IMR-90 (cell line): ENCODE results near the gene PRDM15.

Source experiments
- CEBPB ChIP-seq: IDR thresholded peaks from 2 replicates; pipeline ENCODE4 v1.6.1; 2012; ENCODE audit warnings: low read depth, low read length, improper control_type of control experiment
- CHD1 ChIP-seq: IDR thresholded peaks from 2 replicates; pipeline ENCODE4 v1.6.1; 2012; ENCODE audit warnings: low read depth, low read length, improper control_type of control experiment
- MAZ ChIP-seq: IDR thresholded peaks from 2 replicates; pipeline ENCODE4 v1.6.1; 2012; ENCODE audit warnings: low read depth, mild to moderate bottlenecking, low read length, improper control_type of control experiment, moderate library complexity, borderline replicate concordance
- MXI1 ChIP-seq: IDR thresholded peaks from 2 replicates; pipeline ENCODE4 v1.6.1; 2012; ENCODE audit warnings: low read depth, mild to moderate bottlenecking, low read length, moderate library complexity, borderline replicate concordance
- NFE2L2 ChIP-seq: fragments of 150-350 bp; IDR thresholded peaks from 2 replicates; pipeline ENCODE4 v1.6.1; 2016; ENCODE audit warnings: low read depth, mild to moderate bottlenecking, low read length
- POLR2A ChIP-seq: IDR thresholded peaks from 2 replicates; pipeline ENCODE4 v1.6.1; 2012; ENCODE audit warnings: mild to moderate bottlenecking, low read depth, low read length
- RAD21 ChIP-seq: IDR thresholded peaks from 2 replicates; pipeline ENCODE4 v1.6.1; 2012; ENCODE audit warnings: low read length, improper control_type of control experiment
- RCOR1 ChIP-seq: IDR thresholded peaks from 2 replicates; pipeline ENCODE4 v1.6.1; 2012; ENCODE audit warnings: mild to moderate bottlenecking, low read length, improper control_type of control experiment; ENCODE audit not compliant: insufficient replicate concordance
- TF ChIP-seq, protein P1 (sequence below): conservative IDR thresholded peaks from 2 replicates; pipeline ENCODE4 v1.5.1; 2012; ENCODE audit warnings: mild to moderate bottlenecking, low read depth, low read length, improper control_type of control experiment
- TF ChIP-seq, protein P2 (sequence below): fragments of 150-350 bp; IDR thresholded peaks from 2 replicates; pipeline ENCODE4 v1.6.1; 2016; ENCODE audit warnings: low read depth, mild to moderate bottlenecking, low read length, moderate library complexity, borderline replicate concordance

DNA sequence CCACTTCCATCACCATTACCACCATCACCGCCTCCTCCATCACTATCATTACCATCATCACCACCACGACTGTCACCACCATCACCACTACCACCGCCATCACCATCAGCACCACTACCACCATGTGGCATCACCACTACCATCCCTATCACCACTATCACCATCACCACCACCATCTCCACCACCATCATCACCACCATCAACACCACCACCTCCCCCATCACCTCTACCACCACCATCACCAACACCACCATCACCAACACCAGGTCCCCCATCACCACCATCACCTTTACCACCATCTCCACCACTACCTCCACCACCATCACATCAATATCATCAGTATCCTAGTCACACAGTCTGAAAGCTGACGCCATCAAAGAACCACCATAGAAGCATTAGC is 72.4 kb downstream of the PRDM15 start:
- TF ChIP-seq, protein P1, sequence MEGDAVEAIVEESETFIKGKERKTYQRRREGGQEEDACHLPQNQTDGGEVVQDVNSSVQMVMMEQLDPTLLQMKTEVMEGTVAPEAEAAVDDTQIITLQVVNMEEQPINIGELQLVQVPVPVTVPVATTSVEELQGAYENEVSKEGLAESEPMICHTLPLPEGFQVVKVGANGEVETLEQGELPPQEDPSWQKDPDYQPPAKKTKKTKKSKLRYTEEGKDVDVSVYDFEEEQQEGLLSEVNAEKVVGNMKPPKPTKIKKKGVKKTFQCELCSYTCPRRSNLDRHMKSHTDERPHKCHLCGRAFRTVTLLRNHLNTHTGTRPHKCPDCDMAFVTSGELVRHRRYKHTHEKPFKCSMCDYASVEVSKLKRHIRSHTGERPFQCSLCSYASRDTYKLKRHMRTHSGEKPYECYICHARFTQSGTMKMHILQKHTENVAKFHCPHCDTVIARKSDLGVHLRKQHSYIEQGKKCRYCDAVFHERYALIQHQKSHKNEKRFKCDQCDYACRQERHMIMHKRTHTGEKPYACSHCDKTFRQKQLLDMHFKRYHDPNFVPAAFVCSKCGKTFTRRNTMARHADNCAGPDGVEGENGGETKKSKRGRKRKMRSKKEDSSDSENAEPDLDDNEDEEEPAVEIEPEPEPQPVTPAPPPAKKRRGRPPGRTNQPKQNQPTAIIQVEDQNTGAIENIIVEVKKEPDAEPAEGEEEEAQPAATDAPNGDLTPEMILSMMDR, result no peak
- TF ChIP-seq POLR2A, result no peak
- TF ChIP-seq CEBPB, result no peak
- no peak for TF ChIP-seq CHD1
- no peak for TF ChIP-seq MXI1
- TF ChIP-seq NFE2L2, result no peak
- TF ChIP-seq, protein P2, sequence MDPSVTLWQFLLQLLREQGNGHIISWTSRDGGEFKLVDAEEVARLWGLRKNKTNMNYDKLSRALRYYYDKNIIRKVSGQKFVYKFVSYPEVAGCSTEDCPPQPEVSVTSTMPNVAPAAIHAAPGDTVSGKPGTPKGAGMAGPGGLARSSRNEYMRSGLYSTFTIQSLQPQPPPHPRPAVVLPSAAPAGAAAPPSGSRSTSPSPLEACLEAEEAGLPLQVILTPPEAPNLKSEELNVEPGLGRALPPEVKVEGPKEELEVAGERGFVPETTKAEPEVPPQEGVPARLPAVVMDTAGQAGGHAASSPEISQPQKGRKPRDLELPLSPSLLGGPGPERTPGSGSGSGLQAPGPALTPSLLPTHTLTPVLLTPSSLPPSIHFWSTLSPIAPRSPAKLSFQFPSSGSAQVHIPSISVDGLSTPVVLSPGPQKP, result no peak
- no peak for TF ChIP-seq RAD21
- TF ChIP-seq RCOR1, result no peak
- TF ChIP-seq MAZ, result no peak
